ENCODE results near the gene FGF4. TPM values are rescaled to one million over a fixed set of nuclear protein-coding genes. Genes with fewer than 3 reads are reported as not detected.
A peak's percentile ranks its signal among the peaks of the same experiment; 100 is the strongest.

The FGF4 gene
- total and polyA plus RNA-seq, 9 donors: 5.4 to 14.6 (median 10.0) TPM

GRCh38 chr11:69808667-69809086, 33.5 kb upstream of the FGF4 start:
- peak; percentile 52 for DNase-seq
- H3K27me3 ChIP-seq (ENCODE audit: control insufficient read depth, insufficient read depth, low read length): peaks cover 33% of the 10 kb centered on the region

GRCh38 chr11:69807106-69807815, 32.1 kb upstream of the FGF4 start:
- H3K9me3 ChIP-seq (replicated peaks; ENCODE audit: control insufficient read depth, low read depth, low read length): peaks cover 3% of the 10 kb centered on the region
- H3K27ac ChIP-seq (ENCODE audit: low read length): no peak overlapping the region
- peaks cover 10% of the 10 kb centered on the region for H3K4me1 ChIP-seq (ENCODE audit: control insufficient read depth, insufficient read depth, low read length)
- no peak overlapping the region for H3K4me3 ChIP-seq (ENCODE audit: low read length)
- 71% methylated on average over 3 of the region's 9 CpGs for WGBS (ENCODE audit: insufficient coverage)
- peaks cover 32% of the 10 kb centered on the region for H3K27me3 ChIP-seq (ENCODE audit: control insufficient read depth, insufficient read depth, low read length)
- DNase-seq: no peak
- no peaks in the 10 kb centered on the region for H3K36me3 ChIP-seq (ENCODE audit: control insufficient read depth, insufficient read depth, low read length)

More at GRCh38 chr11:69808667-69809086, 33.5 kb upstream of the FGF4 start:
- H3K27ac ChIP-seq (ENCODE audit: low read length): peak overlapping the region; percentile 20
- H3K4me1 ChIP-seq (ENCODE audit: control insufficient read depth, insufficient read depth, low read length): peaks cover 10% of the 10 kb centered on the region
- 4% methylated on average over 7 of the region's 7 CpGs for WGBS (ENCODE audit: insufficient coverage)
- no peaks in the 10 kb centered on the region for H3K36me3 ChIP-seq (ENCODE audit: control insufficient read depth, insufficient read depth, low read length)
- H3K4me3 ChIP-seq (ENCODE audit: low read length): no peak overlapping the region
- H3K9me3 ChIP-seq (replicated peaks; ENCODE audit: control insufficient read depth, low read depth, low read length): peaks cover 3% of the 10 kb centered on the region

GRCh38 chr11:69804769-69805508, 29.8 kb upstream of the FGF4 start:
- Histone ChIP-seq H3K27me3 (ENCODE audit: control insufficient read depth, insufficient read depth, low read length) (peaks cover 26% of the 10 kb centered on the region), H3K27ac (ENCODE audit: low read length) (peak overlapping the region; percentile 59), H3K4me3 (ENCODE audit: low read length) (no peak overlapping the region), H3K9me3 (replicated peaks; ENCODE audit: control insufficient read depth, low read depth, low read length) (peaks cover 3% of the 10 kb centered on the region), H3K36me3 (ENCODE audit: control insufficient read depth, insufficient read depth, low read length) (no peaks in the 10 kb centered on the region), H3K4me1 (ENCODE audit: control insufficient read depth, insufficient read depth, low read length) (peaks cover 10% of the 10 kb centered on the region)
- DNase-seq: peak; percentile 56
- WGBS (ENCODE audit: insufficient coverage): 74% methylated on average over 14 of the region's 19 CpGs

DNA sequence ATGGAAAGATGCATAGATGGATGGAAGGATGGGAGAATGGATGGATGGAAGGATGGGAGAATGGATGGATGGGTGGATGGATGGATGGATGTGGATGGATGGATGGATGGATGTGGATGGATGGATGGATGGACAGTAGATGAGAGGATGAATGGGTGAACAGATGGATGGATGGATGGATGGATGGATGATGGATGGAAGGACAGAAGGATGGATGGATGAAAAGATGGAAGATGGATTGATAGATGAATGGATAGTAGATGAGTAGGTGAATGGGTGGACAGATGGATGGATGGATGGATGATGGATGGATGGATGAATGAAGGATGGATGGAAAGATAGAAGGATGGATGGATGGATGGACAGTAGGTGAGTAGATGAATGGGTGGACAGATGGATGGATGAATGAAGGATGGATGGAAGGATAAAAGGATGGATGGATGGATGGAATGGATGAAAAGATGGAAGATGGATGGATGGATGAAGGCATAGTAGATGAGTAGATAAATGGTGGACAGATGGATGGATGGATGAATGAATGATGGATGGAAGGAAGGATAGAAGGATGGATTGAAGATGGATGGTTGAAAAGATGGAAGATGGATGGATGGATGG, 28.6 kb upstream of the FGF4 start:
- H3K27me3 ChIP-seq (ENCODE audit: control insufficient read depth, insufficient read depth, low read length): peaks cover 24% of the 10 kb centered on the region

DNA sequence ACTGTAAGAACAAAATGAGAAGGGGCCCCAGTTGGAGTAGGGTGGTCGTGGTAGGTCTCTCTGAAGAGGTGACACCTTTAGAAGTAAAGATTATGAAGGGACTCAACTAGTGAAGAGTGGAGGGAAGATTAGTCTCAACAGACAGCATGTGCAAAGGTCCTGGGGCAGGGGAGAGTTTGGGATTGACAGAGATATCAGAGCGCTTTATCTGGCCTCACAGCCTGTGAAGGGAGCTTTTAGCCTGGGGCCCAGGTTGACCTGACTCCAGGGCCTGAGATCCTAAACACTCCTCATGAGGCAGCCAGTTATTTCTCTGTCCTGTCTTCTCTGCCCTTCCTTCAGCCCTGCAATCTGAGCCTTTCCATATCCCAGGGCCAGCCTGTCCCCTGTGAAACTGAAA, 27.9 kb upstream of the FGF4 start:
- no peak for DNase-seq
- WGBS (ENCODE audit: insufficient coverage): 84% methylated on average over 2 of the region's 2 CpGs

More for the DNA sequence above, 28.6 kb upstream of the FGF4 start:
- no peak for DNase-seq
- Histone ChIP-seq H3K36me3 (ENCODE audit: control insufficient read depth, insufficient read depth, low read length) (no peaks in the 10 kb centered on the region), H3K9me3 (replicated peaks; ENCODE audit: control insufficient read depth, low read depth, low read length) (peaks cover 8% of the 10 kb centered on the region), H3K4me1 (ENCODE audit: control insufficient read depth, insufficient read depth, low read length) (peaks cover 5% of the 10 kb centered on the region), H3K4me3 (ENCODE audit: low read length) (no peak overlapping the region), H3K27ac (ENCODE audit: low read length) (no peak overlapping the region)

GRCh38 chr11:69802590-69802989, 27.4 kb upstream of the FGF4 start:
- Histone ChIP-seq H3K4me1 (ENCODE audit: control insufficient read depth, insufficient read depth, low read length) (peaks cover 3% of the 10 kb centered on the region), H3K9me3 (replicated peaks; ENCODE audit: control insufficient read depth, low read depth, low read length) (peaks cover 4% of the 10 kb centered on the region), H3K27ac (ENCODE audit: low read length) (no peak overlapping the region), H3K4me3 (ENCODE audit: low read length) (no peak overlapping the region), H3K36me3 (ENCODE audit: control insufficient read depth, insufficient read depth, low read length) (no peaks in the 10 kb centered on the region), H3K27me3 (ENCODE audit: control insufficient read depth, insufficient read depth, low read length) (peaks cover 17% of the 10 kb centered on the region)
- WGBS (ENCODE audit: insufficient coverage): no CpG with 5 or more reads among the region's 1 CpG
- no peak for DNase-seq

More for the DNA sequence above, 27.9 kb upstream of the FGF4 start:
- Histone ChIP-seq H3K4me3 (ENCODE audit: low read length) (no peak overlapping the region), H3K36me3 (ENCODE audit: control insufficient read depth, insufficient read depth, low read length) (no peaks in the 10 kb centered on the region), H3K27ac (ENCODE audit: low read length) (no peak overlapping the region), H3K4me1 (ENCODE audit: control insufficient read depth, insufficient read depth, low read length) (peaks cover 3% of the 10 kb centered on the region), H3K9me3 (replicated peaks; ENCODE audit: control insufficient read depth, low read depth, low read length) (peaks cover 6% of the 10 kb centered on the region), H3K27me3 (ENCODE audit: control insufficient read depth, insufficient read depth, low read length) (peaks cover 21% of the 10 kb centered on the region)

- Histone ChIP-seq H3K9me3 (replicated peaks; ENCODE audit: control insufficient read depth, low read depth, low read length) (peaks cover 4% of the 10 kb centered on the region), H3K27ac (ENCODE audit: low read length) (no peak overlapping the region), H3K27me3 (ENCODE audit: control insufficient read depth, insufficient read depth, low read length) (peaks cover 16% of the 10 kb centered on the region), H3K36me3 (ENCODE audit: control insufficient read depth, insufficient read depth, low read length) (no peaks in the 10 kb centered on the region), H3K4me3 (ENCODE audit: low read length) (no peak overlapping the region), H3K4me1 (ENCODE audit: control insufficient read depth, insufficient read depth, low read length) (peaks cover 3% of the 10 kb centered on the region)
- 41% methylated on average over 5 of the region's 15 CpGs for WGBS (ENCODE audit: insufficient coverage)
- DNase-seq: no peak
These were observed 26.6 kb upstream of the FGF4 start for GRCh38 chr11:69801513-69802335.

DNA sequence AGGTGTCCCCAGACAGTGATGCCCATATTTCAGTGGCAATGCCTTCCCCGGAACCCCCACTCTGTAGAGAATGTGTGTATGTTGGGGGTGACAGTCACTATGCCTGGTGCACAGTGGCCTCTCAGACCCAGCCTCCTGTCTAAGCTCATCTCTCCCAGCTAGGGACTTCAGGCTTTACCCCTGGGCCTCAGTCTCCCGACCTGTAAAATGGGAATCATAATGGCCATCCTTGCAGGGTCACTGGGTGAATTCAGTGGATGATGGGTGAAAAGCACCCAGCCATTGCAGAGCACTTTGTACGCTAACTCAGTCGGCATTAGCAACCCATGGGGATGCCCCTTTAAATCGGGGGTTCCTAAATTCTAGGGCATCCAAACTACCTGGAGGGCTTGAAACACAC, 25.1 kb upstream of the FGF4 start:
- 96% methylated on average over 4 of the region's 5 CpGs for WGBS (ENCODE audit: insufficient coverage)
- H3K9me3 ChIP-seq (replicated peaks; ENCODE audit: control insufficient read depth, low read depth, low read length): peaks cover 4% of the 10 kb centered on the region
- DNase-seq: no peak
- H3K4me3 ChIP-seq (ENCODE audit: low read length): no peak overlapping the region
- peaks cover 16% of the 10 kb centered on the region for H3K27me3 ChIP-seq (ENCODE audit: control insufficient read depth, insufficient read depth, low read length)
- no peak overlapping the region for H3K27ac ChIP-seq (ENCODE audit: low read length)
- no peaks in the 10 kb centered on the region for H3K36me3 ChIP-seq (ENCODE audit: control insufficient read depth, insufficient read depth, low read length)
- H3K4me1 ChIP-seq (ENCODE audit: control insufficient read depth, insufficient read depth, low read length): peaks cover 3% of the 10 kb centered on the region

DNA sequence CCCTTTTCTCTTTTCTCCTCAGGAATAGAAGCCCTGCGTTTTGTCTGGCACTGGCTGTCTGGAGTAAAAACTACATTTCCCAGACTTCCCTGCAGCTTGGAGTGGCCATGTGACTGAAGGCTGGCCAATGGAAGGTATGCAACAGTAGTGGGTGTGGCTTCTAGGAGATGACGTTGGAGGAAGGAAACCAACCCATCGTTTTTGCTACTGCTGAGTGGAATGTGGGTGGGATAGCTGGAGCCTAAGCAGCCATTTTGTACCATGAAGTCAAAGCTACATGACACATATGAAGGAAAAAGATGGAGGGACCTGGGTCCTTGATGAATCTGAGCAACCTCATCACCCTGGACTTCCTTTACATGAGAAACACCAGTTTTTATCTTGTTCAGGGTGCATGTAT, 24.4 kb upstream of the FGF4 start:
- H3K4me1 ChIP-seq (ENCODE audit: control insufficient read depth, insufficient read depth, low read length): peaks cover 3% of the 10 kb centered on the region
- peaks cover 11% of the 10 kb centered on the region for H3K27me3 ChIP-seq (ENCODE audit: control insufficient read depth, insufficient read depth, low read length)
- H3K4me3 ChIP-seq (ENCODE audit: low read length): no peak overlapping the region
- no peaks in the 10 kb centered on the region for H3K36me3 ChIP-seq (ENCODE audit: control insufficient read depth, insufficient read depth, low read length)
- WGBS (ENCODE audit: insufficient coverage): 0% methylated on average over 2 of the region's 3 CpGs
- H3K9me3 ChIP-seq (replicated peaks; ENCODE audit: control insufficient read depth, low read depth, low read length): peaks cover 4% of the 10 kb centered on the region
- no peak overlapping the region for H3K27ac ChIP-seq (ENCODE audit: low read length)
- DNase-seq: no peak

Measured in muscle of leg (tissue), 11 donors.